Activated CD4-positive, alpha-beta T cell treated with anti-CD3 and anti-CD28 coated beads for 36 hours (primary cell): Measurements from ENCODE around the gene DHX35. TPM values are rescaled to one million over a fixed set of nuclear protein-coding genes. Genes with fewer than 3 reads are reported as not detected.

Experiments used
- ATAC-seq: fragments of 200-7000 bp; cut with Tn5 transposase; one replicate; pipeline ENCODE4 v1.10.0; 2021; ENCODE audit warnings: mild to moderate bottlenecking, moderate library complexity
- CTCF ChIA-PET: fragments of 350-600 bp; sonication (Branson Sonifier 250); formaldehyde crosslinking; loops from one replicate; lab custom pipeline; 2021; ENCODE audit warnings: antibody characterized with exemption; lab: Charles Lee
- POLR2A ChIA-PET: fragments of 350-600 bp; sonication (Branson Sonifier 250); formaldehyde crosslinking; loops from one replicate; lab custom pipeline; 2021; ENCODE audit warnings: antibody characterized with exemption, inconsistent platforms; lab: Charles Lee
- DNase-seq: peaks from one replicate; pipeline ENCODE4 v3.0.0-alpha.2; 2020
- H3K27ac Mint-ChIP-seq: one replicate; pipeline ENCODE4 v1.8.0; 2021; ENCODE audit warnings: mixed read lengths
- H3K27me3 Mint-ChIP-seq: one replicate; pipeline ENCODE4 v1.8.0; 2021; ENCODE audit warnings: mixed read lengths
- H3K36me3 Mint-ChIP-seq: one replicate; pipeline ENCODE4 v1.8.0; 2021; ENCODE audit warnings: low read depth, mixed read lengths
- H3K4me1 Mint-ChIP-seq: one replicate; pipeline ENCODE4 v1.8.0; 2021; ENCODE audit warnings: mixed read lengths
- H3K4me3 Mint-ChIP-seq: one replicate; pipeline ENCODE4 v1.8.0; 2021; ENCODE audit warnings: mild to moderate bottlenecking, moderate library complexity, mixed read lengths
- H3K9me3 Mint-ChIP-seq: one replicate; pipeline ENCODE4 v1.8.0; 2021; ENCODE audit warnings: low read depth, mixed read lengths
- intact Hi-C, 2 experiments: fragments of 100-400 bp; cut with DNase I in 1 of 2; cut with micrococcal nuclease in 1 of 2; formaldehyde crosslinking; loops; one replicate each; pipeline versions ENCODE4 v1.14.2 to v1.15.1; 2022 to 2024; cut with DNase I, micrococcal nuclease
- total RNA-seq, 2 experiments: library from RNA; stranded (reverse); gene quantifications; one replicate each; pipeline ENCODE4 v1.2.3, GENCODE V29; 2021

The DHX35 gene
- total RNA-seq, 2 experiments from 2014 or later, result 8.7 to 12.0 TPM

- H3K4me1 Mint-ChIP-seq, result peaks cover 4% of the 10 kb centered on the region
- POLR2A ChIA-PET, result no interaction called here
- no peak for DNase-seq
- ATAC-seq, result no peak
- H3K4me3 Mint-ChIP-seq, result no peak overlapping the region
- H3K36me3 Mint-ChIP-seq, result peaks cover 25% of the 10 kb centered on the region
- no peaks in the 10 kb centered on the region for H3K27me3 Mint-ChIP-seq
- intact Hi-C loops, result no loop called here
- no peak overlapping the region for H3K27ac Mint-ChIP-seq
- H3K9me3 Mint-ChIP-seq, result no peaks in the 10 kb centered on the region
- CTCF ChIA-PET, result no interaction called here
These were observed 11.5 kb downstream of the DHX35 start for GRCh38 chr20:38973645-38974044.

GRCh38 chr20:38975539-38976120, 13.5 kb downstream of the DHX35 start:
- H3K4me3 Mint-ChIP-seq, result no peak overlapping the region
- peaks cover 4% of the 10 kb centered on the region for H3K4me1 Mint-ChIP-seq
- ATAC-seq, result peak; percentile 61
- peaks cover 19% of the 10 kb centered on the region for H3K36me3 Mint-ChIP-seq
- POLR2A ChIA-PET, result no interaction called here
- no peak for DNase-seq
- CTCF ChIA-PET, result interaction anchor here (0.5 to 0.6 kb wide), 2 partner anchors 10 to 13 kb away, joined by 3 read pairs; no protein-coding TSS in a partner anchor
- H3K27ac Mint-ChIP-seq, result no peak overlapping the region
- H3K9me3 Mint-ChIP-seq, result no peaks in the 10 kb centered on the region
- intact Hi-C loops, result no loop called here
- H3K27me3 Mint-ChIP-seq, result no peaks in the 10 kb centered on the region

- no peaks in the 10 kb centered on the region for H3K27me3 Mint-ChIP-seq
These were observed 17.3 kb downstream of the DHX35 start for GRCh38 chr20:38979434-38979833.

GRCh38 chr20:38979842-38980241, 17.7 kb downstream of the DHX35 start:
- DNase-seq, result no peak
- ATAC-seq, result no peak
- Mint-ChIP-seq H3K9me3 (no peaks in the 10 kb centered on the region), H3K4me1 (no peaks in the 10 kb centered on the region), H3K27me3 (no peaks in the 10 kb centered on the region), H3K27ac (no peak overlapping the region), H3K4me3 (no peak overlapping the region), H3K36me3 (peaks cover 7% of the 10 kb centered on the region)
- ChIA-PET CTCF (interaction anchor here (0.6 to 1.1 kb wide), 3 partner anchors 8 to 67 kb away, joined by 3 to 4 read pairs (median 4); no protein-coding TSS in a partner anchor), POLR2A (interaction anchor here (0.7 kb wide), 1 partner anchor 223 kb away, joined by 7 read pairs; no protein-coding TSS in a partner anchor)
- intact Hi-C loops, result no loop called here

More at GRCh38 chr20:38979434-38979833, 17.3 kb downstream of the DHX35 start:
- H3K36me3 Mint-ChIP-seq, result peaks cover 10% of the 10 kb centered on the region
- ChIA-PET POLR2A (interaction anchor here (0.7 kb wide), 1 partner anchor 222 kb away, joined by 7 read pairs; no protein-coding TSS in a partner anchor), CTCF (interaction anchor here (0.6 to 1.1 kb wide), 3 partner anchors 9 to 67 kb away, joined by 3 to 4 read pairs (median 4); no protein-coding TSS in a partner anchor)
- H3K9me3 Mint-ChIP-seq, result no peaks in the 10 kb centered on the region
- H3K4me1 Mint-ChIP-seq, result peaks cover 3% of the 10 kb centered on the region
- no peak overlapping the region for H3K4me3 Mint-ChIP-seq
- DNase-seq (no peak), ATAC-seq (no peak)
- no peak overlapping the region for H3K27ac Mint-ChIP-seq
- intact Hi-C loops, result no loop called here

- Mint-ChIP-seq H3K27ac (no peak overlapping the region), H3K4me3 (no peak overlapping the region), H3K36me3 (peaks cover 8% of the 10 kb centered on the region), H3K9me3 (no peaks in the 10 kb centered on the region), H3K27me3 (no peaks in the 10 kb centered on the region), H3K4me1 (no peaks in the 10 kb centered on the region)
- DNase-seq (no peak), ATAC-seq (no peak)
- intact Hi-C loops, result no loop called here
- POLR2A ChIA-PET, result no interaction called here
- CTCF ChIA-PET, result no interaction called here
These were observed 20.1 kb downstream of the DHX35 start for GRCh38 chr20:38982291-38982690.

- ChIA-PET CTCF (interaction anchor here (0.9 to 1.8 kb wide), 3 partner anchors 15 to 65 kb away, joined by 3 to 7 read pairs (median 3); no protein-coding TSS in a partner anchor), POLR2A (no interaction called here)
- peaks cover 22% of the 10 kb centered on the region for H3K36me3 Mint-ChIP-seq
These were observed 22.9 kb downstream of the DHX35 start for GRCh38 chr20:38985060-38985459.

GRCh38 chr20:38985603-38986170, 23.5 kb downstream of the DHX35 start:
- peaks cover 7% of the 10 kb centered on the region for H3K4me1 Mint-ChIP-seq
- no peak for ATAC-seq
- ChIA-PET POLR2A (interaction anchor here (0.9 to 1.4 kb wide), 2 partner anchors 24 to 27 kb away, joined by 3 to 4 read pairs; partner anchors contain the start of gene DHX35), CTCF (interaction anchor here (0.7 to 1.8 kb wide), 3 partner anchors 10 to 55 kb away, joined by 3 to 7 read pairs (median 3); no protein-coding TSS in a partner anchor)
- H3K36me3 Mint-ChIP-seq, result peaks cover 23% of the 10 kb centered on the region
- no peak for DNase-seq
- H3K27me3 Mint-ChIP-seq, result no peaks in the 10 kb centered on the region
- no peak overlapping the region for H3K27ac Mint-ChIP-seq
- intact Hi-C loops, result no loop called here
- H3K4me3 Mint-ChIP-seq, result no peak overlapping the region
- H3K9me3 Mint-ChIP-seq, result no peaks in the 10 kb centered on the region

More at GRCh38 chr20:38985060-38985459, 22.9 kb downstream of the DHX35 start:
- Mint-ChIP-seq H3K27me3 (no peaks in the 10 kb centered on the region), H3K4me3 (no peak overlapping the region), H3K4me1 (peaks cover 7% of the 10 kb centered on the region), H3K27ac (no peak overlapping the region), H3K9me3 (no peaks in the 10 kb centered on the region)
- intact Hi-C loops, result no loop called here
- DNase-seq (no peak), ATAC-seq (no peak)

GRCh38 chr20:38986663-38987062, 24.5 kb downstream of the DHX35 start:
- peaks cover 24% of the 10 kb centered on the region for H3K36me3 Mint-ChIP-seq
- ChIA-PET CTCF (interaction anchor here (1.1 to 1.8 kb wide), 2 partner anchors 13 to 54 kb away, joined by 3 to 7 read pairs; no protein-coding TSS in a partner anchor), POLR2A (interaction anchor here (0.9 to 1.4 kb wide), 2 partner anchors 25 to 26 kb away, joined by 3 to 4 read pairs; partner anchors contain the start of gene DHX35)
- peaks cover 7% of the 10 kb centered on the region for H3K4me1 Mint-ChIP-seq
- H3K27ac Mint-ChIP-seq, result no peak overlapping the region
- intact Hi-C loops, result no loop called here
- no peak for ATAC-seq
- H3K27me3 Mint-ChIP-seq, result no peaks in the 10 kb centered on the region
- no peak overlapping the region for H3K4me3 Mint-ChIP-seq
- H3K9me3 Mint-ChIP-seq, result no peaks in the 10 kb centered on the region
- DNase-seq, result no peak

GRCh38 chr20:38987777-38988176, 25.6 kb downstream of the DHX35 start:
- Mint-ChIP-seq H3K4me1 (peaks cover 7% of the 10 kb centered on the region), H3K27me3 (no peaks in the 10 kb centered on the region), H3K36me3 (peaks cover 25% of the 10 kb centered on the region), H3K27ac (no peak overlapping the region), H3K4me3 (no peak overlapping the region), H3K9me3 (no peaks in the 10 kb centered on the region)
- intact Hi-C loops, result no loop called here
- no peak for ATAC-seq
- no peak for DNase-seq
- CTCF ChIA-PET, result interaction anchor here (0.7 to 1.6 kb wide), 4 partner anchors 8 to 198 kb away, joined by 3 to 4 read pairs (median 4); no protein-coding TSS in a partner anchor
- POLR2A ChIA-PET, result no interaction called here

GRCh38 chr20:38990728-38991127, 28.6 kb downstream of the DHX35 start:
- POLR2A ChIA-PET, result no interaction called here
- Mint-ChIP-seq H3K27ac (no peak overlapping the region), H3K36me3 (peaks cover 27% of the 10 kb centered on the region), H3K4me1 (peaks cover 7% of the 10 kb centered on the region), H3K4me3 (no peak overlapping the region), H3K9me3 (no peaks in the 10 kb centered on the region), H3K27me3 (no peaks in the 10 kb centered on the region)
- DNase-seq, result no peak
- intact Hi-C loops, result no loop called here
- CTCF ChIA-PET, result interaction anchor here (1.0 to 1.9 kb wide), 2 partner anchors 12 to 30 kb away, joined by 3 to 6 read pairs; no protein-coding TSS in a partner anchor
- ATAC-seq, result no peak

GRCh38 chr20:38991814-38992704, 29.9 kb downstream of the DHX35 start:
- intact Hi-C loops, result no loop called here
- no peaks in the 10 kb centered on the region for H3K9me3 Mint-ChIP-seq
- H3K4me3 Mint-ChIP-seq, result no peak overlapping the region
- ATAC-seq, result no peak
- H3K36me3 Mint-ChIP-seq, result peaks cover 31% of the 10 kb centered on the region
- CTCF ChIA-PET, result interaction anchor here (0.7 kb wide), 1 partner anchor 65 kb away, joined by 3 read pairs; no protein-coding TSS in a partner anchor
- H3K27me3 Mint-ChIP-seq, result no peaks in the 10 kb centered on the region
- no peak overlapping the region for H3K27ac Mint-ChIP-seq
- DNase-seq, result no peak
- H3K4me1 Mint-ChIP-seq, result peaks cover 11% of the 10 kb centered on the region
- POLR2A ChIA-PET, result no interaction called here
